OCI-LY1 (cell line): Measurements from ENCODE around the gene TAF6.

Experiments
- H2AFZ ChIP-seq: fragments of 200-600 bp; sonication (generic), shearing (Covaris generic); 2 replicates; pipeline ENCODE4 v1.6.0; 2014; ENCODE audit warnings: antibody characterized with exemption, mild to moderate bottlenecking, low read length
- H3F3A ChIP-seq: fragments of 200-600 bp; sonication (generic), shearing (Covaris generic); 2 replicates; pipeline ENCODE4 v1.6.0; 2014; ENCODE audit warnings: mild to moderate bottlenecking, antibody characterized with exemption, low read length, moderate library complexity; ENCODE audit not compliant: insufficient read depth
- H3K27ac ChIP-seq: fragments of 200-600 bp; sonication (generic); 2 replicates; pipeline ENCODE4 v1.5.1; 2014; ENCODE audit warnings: low read length, mixed run types, mild to moderate bottlenecking, low read depth; ENCODE audit not compliant: poor library complexity, severe bottlenecking
- H3K27me3 ChIP-seq: fragments of 200-600 bp; sonication (generic); 2 replicates; pipeline ENCODE4 v1.6.0; 2014; ENCODE audit warnings: antibody characterized with exemption, mild to moderate bottlenecking, low read length, moderate library complexity; ENCODE audit not compliant: insufficient read depth
- H3K36me3 ChIP-seq: fragments of 200-600 bp; sonication (generic); 2 replicates; pipeline ENCODE4 v1.6.1; 2014; ENCODE audit warnings: mild to moderate bottlenecking, antibody characterized with exemption, low read length, moderate library complexity, mixed read lengths; ENCODE audit not compliant: insufficient read depth
- H3K4me1 ChIP-seq: fragments of 200-600 bp; sonication (generic); 2 replicates; pipeline ENCODE4 v1.5.1; 2014; ENCODE audit warnings: mild to moderate bottlenecking, low read length, moderate library complexity; ENCODE audit not compliant: insufficient read depth, severe bottlenecking
- H3K4me2 ChIP-seq: fragments of 200-600 bp; sonication (generic), shearing (Covaris generic); 2 replicates; pipeline ENCODE4 v1.6.1; 2014; ENCODE audit warnings: low read length
- H3K4me3 ChIP-seq: fragments of 200-600 bp; sonication (generic); 2 replicates; pipeline ENCODE4 v1.5.1; 2014; ENCODE audit warnings: low read length, low read depth, mild to moderate bottlenecking, mixed read lengths; ENCODE audit not compliant: poor library complexity, severe bottlenecking
- H3K79me2 ChIP-seq: fragments of 200-600 bp; shearing (Covaris generic); 2 replicates; pipeline ENCODE4 v1.6.1; 2016; ENCODE audit warnings: mixed run types, low read length, mixed read lengths; ENCODE audit not compliant: insufficient read depth
- H3K9ac ChIP-seq: fragments of 200-600 bp; sonication (generic), shearing (Covaris generic); 2 replicates; pipeline ENCODE4 v1.6.1; 2014; ENCODE audit warnings: mild to moderate bottlenecking, low read length, mixed read lengths
- H3K9me2 ChIP-seq: fragments of 200-600 bp; sonication (generic), shearing (Covaris generic); 2 replicates; pipeline ENCODE4 v1.6.1; 2014; ENCODE audit warnings: low read depth, mild to moderate bottlenecking, low read length, mixed read lengths
- H3K9me3 ChIP-seq: fragments of 200-600 bp; shearing (Covaris generic); 2 replicates; pipeline ENCODE4 v1.6.1; 2014; ENCODE audit warnings: low read length, mixed read lengths
- H4K20me1 ChIP-seq: fragments of 200-600 bp; sonication (generic), shearing (Covaris generic); 2 replicates; pipeline ENCODE4 v1.6.0; 2016; ENCODE audit warnings: mild to moderate bottlenecking, low read length; ENCODE audit not compliant: insufficient read depth
- CTCF ChIP-seq: fragments of 200-600 bp; sonication (generic), shearing (Covaris generic); IDR thresholded peaks from 2 replicates; pipeline ENCODE4 v1.5.1; 2017; ENCODE audit warnings: mild to moderate bottlenecking, antibody characterized with exemption, low read length, moderate library complexity, mixed read lengths
- EZH2 ChIP-seq: fragments of 200-600 bp; sonication (generic), shearing (Covaris generic); IDR thresholded peaks from 2 replicates; pipeline ENCODE4 v1.8.0; 2017; ENCODE audit warnings: borderline replicate concordance, mixed run types, mild to moderate bottlenecking, antibody characterized with exemption, low read length, moderate library complexity, mixed read lengths

TAF6 gene

GRCh38 chr7:100098913-100099312, 20.2 kb downstream of the TAF6 start:
- Histone ChIP-seq H3K27me3 (no peaks in the 10 kb centered on the region), H3K79me2 (peaks cover 10% of the 10 kb centered on the region), H3K9ac (no peak overlapping the region), H3K9me3 (no peaks in the 10 kb centered on the region), H2AFZ (no peak overlapping the region), H3K4me3 (no peak overlapping the region), H3K4me2 (no peak overlapping the region), H3K9me2 (no peaks in the 10 kb centered on the region), H3K27ac (no peak overlapping the region), H3K36me3 (peaks cover 69% of the 10 kb centered on the region), H3F3A (0 out of 2 replicates have a peak, but pooled peaks cover 5% of the 10 kb centered on the region), H4K20me1 (no peaks in the 10 kb centered on the region), H3K4me1 (peaks cover 17% of the 10 kb centered on the region)
- no peak for TF ChIP-seq EZH2
- TF ChIP-seq CTCF, result no peak

GRCh38 chr7:100095704-100096103, 23.5 kb downstream of the TAF6 start:
- Histone ChIP-seq H3K27ac (no peak overlapping the region), H3K4me1 (peaks cover 7% of the 10 kb centered on the region), H3K36me3 (peaks cover 97% of the 10 kb centered on the region), H3F3A (peaks cover 17% of the 10 kb centered on the region; the same call in 1 of the 2 replicates), H3K9me2 (no peaks in the 10 kb centered on the region), H2AFZ (no peak overlapping the region), H3K9me3 (no peaks in the 10 kb centered on the region), H3K4me2 (no peak overlapping the region), H3K9ac (no peak overlapping the region), H3K79me2 (peaks cover 10% of the 10 kb centered on the region), H3K27me3 (no peaks in the 10 kb centered on the region), H3K4me3 (no peak overlapping the region), H4K20me1 (no peaks in the 10 kb centered on the region)
- TF ChIP-seq EZH2, result no peak
- no peak for TF ChIP-seq CTCF

GRCh38 chr7:100095289-100095688, 23.9 kb downstream of the TAF6 start:
- H3K27ac ChIP-seq, result no peak overlapping the region
- H2AFZ ChIP-seq, result no peak overlapping the region
- no peak for TF ChIP-seq CTCF
- no peak for TF ChIP-seq EZH2
- H3K4me2 ChIP-seq, result no peak overlapping the region
- no peak overlapping the region for H3K4me3 ChIP-seq
- peaks cover 21% of the 10 kb centered on the region for H3F3A ChIP-seq
- H3K9me2 ChIP-seq, result no peaks in the 10 kb centered on the region
- peaks cover 100% of the 10 kb centered on the region for H3K36me3 ChIP-seq
- H3K4me1 ChIP-seq, result peaks cover 9% of the 10 kb centered on the region
- H3K9ac ChIP-seq, result no peak overlapping the region
- H3K9me3 ChIP-seq, result no peaks in the 10 kb centered on the region
- peaks cover 8% of the 10 kb centered on the region for H3K79me2 ChIP-seq
- no peaks in the 10 kb centered on the region for H4K20me1 ChIP-seq
- H3K27me3 ChIP-seq, result no peaks in the 10 kb centered on the region
